Endothelial cell of umbilical vein (primary cell): ENCODE results near the gene PLXNB2. TPM values are rescaled to one million over a fixed set of nuclear protein-coding genes. Genes with fewer than 3 reads are reported as not detected.

ENCODE experiments used
- BruUV-seq: library from RNA; stranded (reverse); fragments of 400-500 nt; replicated peaks from 2 replicates; lab custom pipeline; 2021; lab: Mats Ljungman, UMichigan
- CTCF ChIA-PET: fragments of 300-600, 350-600 bp; sonication (Branson Sonifier 250); formaldehyde crosslinking; loops from one replicate; lab custom pipeline; 2021; ENCODE audit warnings: antibody characterized with exemption, inconsistent platforms; lab: Charles Lee
- POLR2A ChIA-PET: fragments of 300-600, 350-600 bp; sonication (Branson Sonifier 250); formaldehyde crosslinking; loops from one replicate; lab custom pipeline; 2021; ENCODE audit warnings: antibody characterized with exemption, inconsistent platforms; lab: Charles Lee
- DNase-seq: peaks from one replicate; pipeline ENCODE4 v3.0.0-alpha.2; 2011; ENCODE audit warnings: low read depth, low spot score
- FAIRE-seq: peaks from 2 replicates; lab custom pipeline; 2011; peaks lifted over from hg19 to GRCh38; lab: Jason Lieb, UNC
- H2AFZ ChIP-seq: 2 replicates; pipeline ENCODE4 v1.6.0; 2012; ENCODE audit warnings: low read depth, low read length, control low read depth, inconsistent platforms
- H3K27ac ChIP-seq: 2 replicates; pipeline ENCODE4 v1.5.1; 2011; ENCODE audit warnings: low read depth, mild to moderate bottlenecking, control low read depth, low read length, moderate library complexity; ENCODE audit not compliant: insufficient read depth
- H3K27me3 ChIP-seq, 2 experiments: 2 replicates each; pipeline versions ENCODE4 v1.6.0 to v1.6.1; 2011; ENCODE audit warnings: low read length in 2 of 2, mixed read lengths in 1 of 2; ENCODE audit not compliant: control insufficient read depth in 2 of 2, insufficient read depth in 2 of 2
- H3K36me3 ChIP-seq, 2 experiments: 2 replicates in 1 of 2; 3 replicates in 1 of 2; pipeline ENCODE4 v1.5.1; 2011; ENCODE audit warnings: low read length in 2 of 2, mild to moderate bottlenecking in 1 of 2, moderate library complexity in 1 of 2; ENCODE audit not compliant: control insufficient read depth in 2 of 2, insufficient read depth in 2 of 2; ENCODE audit errors: extremely low read depth in 1 of 2
- H3K4me1 ChIP-seq: 3 replicates; pipeline ENCODE4 v1.5.1; 2011; ENCODE audit warnings: mild to moderate bottlenecking, low read length; ENCODE audit not compliant: control insufficient read depth, insufficient read depth; ENCODE audit errors: extremely low read depth
- H3K4me2 ChIP-seq: 2 replicates; pipeline ENCODE4 v1.6.1; 2011; ENCODE audit warnings: low read length, control low read depth, mixed read lengths; ENCODE audit not compliant: insufficient read depth
- H3K4me3 ChIP-seq, 3 experiments: fragments of 200-600 bp in 1 of 3; sonication (generic), shearing (Covaris generic) in 1 of 3; replicated peaks in 1 of 3; 2 replicates each; pipeline ENCODE4 v1.5.1; 2011 to 2016; ENCODE audit warnings: control low read depth in 3 of 3, low read length in 3 of 3, mild to moderate bottlenecking in 2 of 3, inconsistent platforms in 1 of 3, low read depth in 1 of 3, moderate library complexity in 1 of 3; ENCODE audit not compliant: insufficient read depth in 1 of 3
- H3K79me2 ChIP-seq: 2 replicates; pipeline ENCODE4 v1.6.0; 2012; ENCODE audit warnings: low read length, inconsistent platforms; ENCODE audit not compliant: control insufficient read depth, insufficient read depth
- H3K9ac ChIP-seq: replicated peaks from 2 replicates; pipeline ENCODE3; 2011; ENCODE audit warnings: low read length, control low read depth; ENCODE audit not compliant: insufficient read depth; ENCODE audit errors: extremely low read depth
- H3K9me1 ChIP-seq: replicated peaks from 3 replicates; pipeline ENCODE4 v1.6.0; 2011; ENCODE audit warnings: mild to moderate bottlenecking, low read length; ENCODE audit not compliant: control insufficient read depth, insufficient read depth; ENCODE audit errors: extremely low read depth
- H3K9me3 ChIP-seq: replicated peaks from 2 replicates; pipeline ENCODE4 v1.5.1; 2012; ENCODE audit warnings: low read length, inconsistent platforms; ENCODE audit not compliant: control insufficient read depth, insufficient read depth
- H4K20me1 ChIP-seq: replicated peaks from 2 replicates; pipeline ENCODE3; 2011; ENCODE audit warnings: mild to moderate bottlenecking, low read length; ENCODE audit not compliant: control insufficient read depth, insufficient read depth; ENCODE audit errors: extremely low read depth
- CTCF ChIP-seq, 2 donors: IDR thresholded peaks; 1 replicate in 1 of 2; 2 replicates in 1 of 2; pipeline ENCODE4 v1.5.1; 2011; ENCODE audit warnings: low read length in 2 of 2, mild to moderate bottlenecking in 2 of 2, moderate library complexity in 2 of 2, control low read depth in 1 of 2, inconsistent platforms in 1 of 2, low read depth in 1 of 2; ENCODE audit not compliant: insufficient read depth in 1 of 2; ENCODE audit errors: extremely low read depth in 1 of 2
- EZH2 ChIP-seq: IDR thresholded peaks from 2 replicates; pipeline ENCODE4 v1.6.1; 2012; ENCODE audit warnings: borderline replicate concordance, low read depth, mild to moderate bottlenecking, moderate library complexity, low read length, inconsistent platforms; ENCODE audit not compliant: severe bottlenecking
- FOS ChIP-seq: IDR thresholded peaks from 2 replicates; pipeline ENCODE4 v1.6.1; 2011; ENCODE audit warnings: mild to moderate bottlenecking, low read length, moderate library complexity, borderline replicate concordance; ENCODE audit not compliant: insufficient read depth
- GATA2 ChIP-seq: IDR thresholded peaks from 2 replicates; pipeline ENCODE4 v1.7.0; 2011; ENCODE audit warnings: low read depth, mild to moderate bottlenecking, moderate library complexity, mixed read lengths, low read length; ENCODE audit not compliant: insufficient read length, insufficient read depth
- JUN ChIP-seq: IDR thresholded peaks from 2 replicates; pipeline ENCODE4 v1.6.1; 2011; ENCODE audit warnings: borderline replicate concordance, low read depth; ENCODE audit not compliant: insufficient read length, insufficient read depth
- MAX ChIP-seq: IDR thresholded peaks from 2 replicates; pipeline ENCODE4 v1.6.1; 2011; ENCODE audit not compliant: insufficient read depth, insufficient read length
- MYC ChIP-seq: IDR thresholded peaks from one replicate; pipeline ENCODE4 v1.6.1; 2011; ENCODE audit warnings: mild to moderate bottlenecking, low read depth, low read length
- POLR2A ChIP-seq: IDR thresholded peaks from 2 replicates; pipeline ENCODE4 v1.6.1; 2012; ENCODE audit warnings: low read depth, mild to moderate bottlenecking, control low read depth, low read length
- POLR2AphosphoS5 ChIP-seq: IDR thresholded peaks from 2 replicates; pipeline ENCODE4 v1.6.1; 2012; ENCODE audit warnings: low read depth, mild to moderate bottlenecking, control low read depth, low read length, moderate library complexity; ENCODE audit not compliant: insufficient read depth
- dilution Hi-C: fragments of 300-500 bp; cut with MboI; formaldehyde crosslinking; loops from one replicate; pipeline ENCODE4 v1.15.0; 2019; ENCODE audit warnings: low sequenced_read_pairs; ENCODE audit not compliant: extremely low pct_ligation_motif_present
- intact Hi-C: fragments of 100-400 bp; cut with micrococcal nuclease; formaldehyde crosslinking; loops from one replicate; pipeline ENCODE4 v1.10.0; 2022
- polyA plus RNA-seq, 4 experiments: library from polyadenylated mRNA; depleted of rRNA in 3 of 4; stranded (reverse) in 3 of 4; unstranded in 1 of 4; fragments of >200 nt; gene quantifications; 2 replicates each; pipeline versions ENCODE4 v1.2.1 to v1.2.3, GENCODE V29; 2011 to 2012; ENCODE audit warnings: missing spikeins in 1 of 4
- total RNA-seq: library from RNA; stranded (reverse); gene quantifications from 2 replicates; pipeline ENCODE4 v1.2.3, GENCODE V29; 2021

PLXNB2 gene
- total and polyA plus RNA-seq, 2 donors (not counting 3 experiments of a cell fraction or from before 2014, with no cell fraction given) = 82.3 to 139 TPM

GRCh38 chr22:50303515-50303847 lies 4.0 kb downstream of the PLXNB2 start:
- no peak for TF ChIP-seq FOS
- TF ChIP-seq GATA2 = no peak
- TF ChIP-seq CTCF (IDR thresholded peaks at IDR 0.05; ENCODE audit: extremely low read depth in 1 of 2, insufficient read depth in 1 of 2, low read depth in 1 of 2, low read length in 2 of 2) = no peak
- no peak for TF ChIP-seq JUN
- no peak for TF ChIP-seq EZH2
- TF ChIP-seq MYC = no peak
- TF ChIP-seq POLR2A = no peak
- no peak for TF ChIP-seq MAX
- no peak for TF ChIP-seq POLR2AphosphoS5
- no peak overlapping the region for H3K4me3 ChIP-seq
- CTCF ChIA-PET = interaction anchor here (0.7 to 1.0 kb wide), 2 partner anchors 9 to 51 kb away, joined by 3 read pairs; no protein-coding TSS in a partner anchor

More at GRCh38 chr22:50303515-50303847, 4.0 kb downstream of the PLXNB2 start:
- H2AFZ ChIP-seq = no peak overlapping the region
- no peaks in the 10 kb centered on the region for H3K9me3 ChIP-seq
- intact Hi-C loops = no loop called here
- peaks cover 80% of the 10 kb centered on the region for H3K79me2 ChIP-seq
- H3K27ac ChIP-seq = no peak overlapping the region
- H3K4me2 ChIP-seq = no peak overlapping the region
- H3K9me1 ChIP-seq = no peaks in the 10 kb centered on the region
- POLR2A ChIA-PET = no interaction called here
- dilution Hi-C loops = no loop called here
- BruUV-seq = no TSS peak
- H3K27me3 ChIP-seq = no peaks in the 10 kb centered on the region
- no peaks in the 10 kb centered on the region for H4K20me1 ChIP-seq
- peaks cover 0 to 6% of the 10 kb centered on the region in 2 experiments for H3K36me3 ChIP-seq
- FAIRE-seq = no peak
- peaks cover 30% of the 10 kb centered on the region for H3K4me1 ChIP-seq
- H3K9ac ChIP-seq = no peak overlapping the region
- no peak for DNase-seq
